PFSK-1 (cell line): ENCODE data around the gene ABHD4.

Source experiments
- POLR2AphosphoS5 ChIP-seq: IDR thresholded peaks from 2 replicates; pipeline ENCODE4 v1.6.1; 2012; ENCODE audit warnings: low read depth, mild to moderate bottlenecking, control low read depth, low read length, moderate library complexity
- REST ChIP-seq, 2 experiments: IDR thresholded peaks; 2 replicates each; pipeline versions ENCODE4 v1.6.1 to v1.8.0; 2011 to 2012; ENCODE audit warnings: low read depth in 2 of 2, low read length in 2 of 2, control low read depth in 1 of 2, inconsistent platforms in 1 of 2, mild to moderate bottlenecking in 1 of 2, moderate library complexity in 1 of 2; ENCODE audit not compliant: insufficient read depth in 1 of 2
- SIN3A ChIP-seq: IDR thresholded peaks from 2 replicates; pipeline ENCODE4 v1.6.1; 2012; ENCODE audit warnings: mild to moderate bottlenecking, low read length, moderate library complexity, borderline replicate concordance; ENCODE audit not compliant: insufficient read depth
- TAF1 ChIP-seq: IDR thresholded peaks from 2 replicates; pipeline ENCODE4 v1.6.1; 2012; ENCODE audit warnings: low read length, control low read depth, borderline replicate concordance; ENCODE audit not compliant: insufficient read depth

DNA sequence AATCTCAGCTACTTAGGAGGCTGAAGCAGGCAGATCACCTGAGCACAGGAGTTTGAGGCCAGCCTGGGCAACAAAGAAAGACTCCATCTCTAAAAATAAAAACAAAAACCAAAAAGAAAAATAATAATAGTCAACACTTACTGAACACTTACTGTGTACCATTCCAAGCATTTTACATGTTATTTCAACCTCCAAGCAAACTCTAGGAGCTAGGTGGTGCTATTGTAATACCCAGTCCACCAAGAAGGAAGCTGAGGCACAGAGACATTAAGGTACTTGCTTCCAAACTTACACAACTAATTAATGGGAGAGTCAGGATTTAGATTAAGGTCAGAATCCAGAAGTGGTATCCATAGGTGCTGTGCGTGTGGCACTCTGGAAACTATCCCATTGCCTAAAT is 59.8 kb downstream of the ABHD4 start:
- no peak for TF ChIP-seq POLR2AphosphoS5
- no peak for TF ChIP-seq REST (IDR thresholded peaks at IDR 0.05; ENCODE audit: insufficient read depth in 1 of 2, low read depth in 2 of 2, low read length in 2 of 2)
- TF ChIP-seq TAF1, result no peak
- TF ChIP-seq SIN3A, result no peak
